ENCODE data around the gene CNTNAP2. TPM values are rescaled to one million over a fixed set of nuclear protein-coding genes. Genes with fewer than 3 reads are reported as not detected.

CNTNAP2 gene
- total and polyA plus RNA-seq, 12 donors: 0.07 to 0.77 (median 0.24) TPM

GRCh38 chr7:147990079-147990478, 1873.5 kb downstream of the CNTNAP2 start:
- no peaks in the 10 kb centered on the region for H3K27me3 ChIP-seq
- 36 to 62% methylated on average over 1 of the region's 1 CpG for WGBS, 2 donors
- no peak for ATAC-seq
- H3K4me1 ChIP-seq: no peaks in the 10 kb centered on the region
- TF ChIP-seq, protein P1, sequence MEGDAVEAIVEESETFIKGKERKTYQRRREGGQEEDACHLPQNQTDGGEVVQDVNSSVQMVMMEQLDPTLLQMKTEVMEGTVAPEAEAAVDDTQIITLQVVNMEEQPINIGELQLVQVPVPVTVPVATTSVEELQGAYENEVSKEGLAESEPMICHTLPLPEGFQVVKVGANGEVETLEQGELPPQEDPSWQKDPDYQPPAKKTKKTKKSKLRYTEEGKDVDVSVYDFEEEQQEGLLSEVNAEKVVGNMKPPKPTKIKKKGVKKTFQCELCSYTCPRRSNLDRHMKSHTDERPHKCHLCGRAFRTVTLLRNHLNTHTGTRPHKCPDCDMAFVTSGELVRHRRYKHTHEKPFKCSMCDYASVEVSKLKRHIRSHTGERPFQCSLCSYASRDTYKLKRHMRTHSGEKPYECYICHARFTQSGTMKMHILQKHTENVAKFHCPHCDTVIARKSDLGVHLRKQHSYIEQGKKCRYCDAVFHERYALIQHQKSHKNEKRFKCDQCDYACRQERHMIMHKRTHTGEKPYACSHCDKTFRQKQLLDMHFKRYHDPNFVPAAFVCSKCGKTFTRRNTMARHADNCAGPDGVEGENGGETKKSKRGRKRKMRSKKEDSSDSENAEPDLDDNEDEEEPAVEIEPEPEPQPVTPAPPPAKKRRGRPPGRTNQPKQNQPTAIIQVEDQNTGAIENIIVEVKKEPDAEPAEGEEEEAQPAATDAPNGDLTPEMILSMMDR (IDR thresholded peaks at IDR 0.05): no peak
- no peak for DNase-seq
- no peak overlapping the region for H3K27ac ChIP-seq
- H3K9me3 ChIP-seq: peaks cover 0 to 19% (median 0%) of the 10 kb centered on the region in 11 donors
- intact Hi-C loops (cut with DNase I): no loop called here
- no peaks in the 10 kb centered on the region for H3K36me3 ChIP-seq
- no peak overlapping the region for H3K4me3 ChIP-seq

DNA sequence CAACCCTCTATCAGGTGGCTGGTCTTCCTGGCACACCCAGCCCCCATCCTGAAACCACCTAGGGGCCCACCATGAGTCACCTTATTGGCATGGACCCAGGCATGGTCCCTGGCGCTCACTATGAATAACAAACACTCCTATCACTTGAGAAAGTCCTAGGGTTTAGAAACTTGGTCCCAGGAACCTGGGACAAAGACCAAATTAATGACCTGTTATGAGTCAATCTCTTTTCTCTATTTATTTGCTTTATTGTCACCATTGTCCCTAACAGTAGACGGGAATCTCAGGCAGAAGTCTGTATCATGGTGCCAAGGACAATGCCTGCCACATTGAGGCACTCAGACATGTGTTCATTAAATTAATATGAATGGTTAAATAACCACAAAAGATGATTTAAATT, 1874.3 kb downstream of the CNTNAP2 start:
- Histone ChIP-seq H3K27me3 (no peaks in the 10 kb centered on the region), H3K9me3 (peaks cover 0 to 19% (median 0%) of the 10 kb centered on the region in 11 donors), H3K4me3 (no peak overlapping the region), H3K36me3 (no peaks in the 10 kb centered on the region), H3K27ac (no peak overlapping the region), H3K4me1 (no peaks in the 10 kb centered on the region)
- DNase-seq (no peak), ATAC-seq (no peak)
- intact Hi-C loops (cut with DNase I): no loop called here
- TF ChIP-seq, protein P1 (IDR thresholded peaks at IDR 0.05): no peak
- WGBS, 2 donors: 73 to 75% methylated on average over 2 of the region's 2 CpGs

- peaks cover 0 to 19% (median 0%) of the 10 kb centered on the region in 11 donors for H3K9me3 ChIP-seq
- no peaks in the 10 kb centered on the region for H3K4me1 ChIP-seq
- TF ChIP-seq, protein P1 (IDR thresholded peaks at IDR 0.05): no peak
- WGBS, 2 donors: 83 to 93% methylated on average over 2 of the region's 2 CpGs
- intact Hi-C loops (cut with DNase I): no loop called here
- H3K4me3 ChIP-seq: no peak overlapping the region
- no peak for DNase-seq
- no peaks in the 10 kb centered on the region for H3K36me3 ChIP-seq
- no peak for ATAC-seq
- H3K27ac ChIP-seq: no peak overlapping the region
- H3K27me3 ChIP-seq: no peaks in the 10 kb centered on the region
Measured at GRCh38 chr7:147992698-147993097, 1876.1 kb downstream of the CNTNAP2 start.

DNA sequence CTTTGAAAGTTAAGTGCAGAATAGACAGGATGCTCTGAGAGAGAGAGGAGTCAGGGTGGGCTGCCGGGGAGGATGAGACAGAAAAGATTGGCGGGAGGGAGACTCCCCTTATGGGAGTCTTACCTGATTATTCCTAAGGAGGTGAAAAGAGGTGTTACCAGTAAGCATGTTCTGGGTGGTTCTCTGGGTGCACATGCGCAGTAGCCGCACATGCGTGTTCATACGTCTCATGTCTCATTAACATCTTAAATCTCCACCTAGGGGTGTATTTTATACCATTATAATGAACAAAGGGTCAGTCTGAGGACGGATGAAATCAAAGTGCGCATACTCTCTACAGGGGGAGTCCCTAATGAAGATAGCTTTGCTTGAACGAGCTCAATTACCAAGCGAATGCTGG, 1881.0 kb downstream of the CNTNAP2 start:
- no peak overlapping the region for H3K4me3 ChIP-seq
- TF ChIP-seq, protein P1 (IDR thresholded peaks at IDR 0.05): no peak
- no peak for DNase-seq
- H3K27me3 ChIP-seq: no peaks in the 10 kb centered on the region
- ATAC-seq: no peak
- no peaks in the 10 kb centered on the region for H3K9me3 ChIP-seq
- 94 to 96% methylated on average over 10 of the region's 10 CpGs for WGBS, 2 donors
- no peaks in the 10 kb centered on the region for H3K4me1 ChIP-seq
- H3K36me3 ChIP-seq: no peaks in the 10 kb centered on the region
- intact Hi-C loops (cut with DNase I): no loop called here
- H3K27ac ChIP-seq: no peak overlapping the region

All from heart right ventricle (tissue), 16 donors.